Keratinocyte (primary cell): Measurements from ENCODE around the gene FAM219B.

ENCODE experiments used
- EZH2 ChIP-seq: IDR thresholded peaks from one replicate; pipeline ENCODE4 v1.6.1; 2012; ENCODE audit warnings: inconsistent platforms, mild to moderate bottlenecking, low read length, moderate library complexity
- TF ChIP-seq, protein P1 (sequence below), 3 experiments: IDR thresholded peaks in 1 of 3; conservative IDR thresholded peaks in 1 of 3; optimal IDR thresholded peaks in 1 of 3; 2 replicates in 2 of 3; 3 replicates in 1 of 3; pipeline versions ENCODE3 to v1.5.1; 2011; ENCODE audit warnings: low read length in 3 of 3, mild to moderate bottlenecking in 3 of 3, moderate library complexity in 2 of 3, control low read depth in 1 of 3, inconsistent platforms in 1 of 3; ENCODE audit not compliant: insufficient read depth in 2 of 3; ENCODE audit errors: extremely low read depth in 1 of 3

DNA sequence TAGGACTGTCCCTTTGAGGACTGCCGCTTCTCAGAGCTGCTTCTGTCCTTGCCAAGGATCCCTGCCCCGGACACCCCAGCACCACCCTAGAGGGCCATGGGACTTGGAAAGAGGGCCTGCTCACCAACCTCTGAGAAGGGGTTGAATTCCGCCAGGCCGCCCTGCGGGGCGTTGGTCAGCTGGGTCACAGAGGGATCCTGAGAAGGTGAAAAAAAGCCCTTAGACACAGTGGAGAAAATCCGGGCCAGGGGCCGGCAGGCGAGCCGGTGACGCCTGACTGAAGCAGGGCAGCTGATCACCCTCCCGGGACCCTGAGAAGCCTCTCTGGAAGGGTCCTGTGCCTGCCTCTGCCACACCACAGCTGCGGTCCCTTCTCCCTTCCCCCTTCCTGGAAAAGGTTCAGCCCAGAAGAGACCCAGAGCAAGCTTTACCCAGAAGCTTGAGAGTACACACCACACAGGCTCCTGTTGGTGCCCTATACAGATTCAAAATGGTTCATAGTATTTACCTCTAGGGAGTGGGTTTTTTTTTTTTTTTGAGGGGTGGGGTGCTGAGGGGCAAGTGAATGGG is 52.1 kb downstream of the FAM219B start:
- TF ChIP-seq, protein P1, sequence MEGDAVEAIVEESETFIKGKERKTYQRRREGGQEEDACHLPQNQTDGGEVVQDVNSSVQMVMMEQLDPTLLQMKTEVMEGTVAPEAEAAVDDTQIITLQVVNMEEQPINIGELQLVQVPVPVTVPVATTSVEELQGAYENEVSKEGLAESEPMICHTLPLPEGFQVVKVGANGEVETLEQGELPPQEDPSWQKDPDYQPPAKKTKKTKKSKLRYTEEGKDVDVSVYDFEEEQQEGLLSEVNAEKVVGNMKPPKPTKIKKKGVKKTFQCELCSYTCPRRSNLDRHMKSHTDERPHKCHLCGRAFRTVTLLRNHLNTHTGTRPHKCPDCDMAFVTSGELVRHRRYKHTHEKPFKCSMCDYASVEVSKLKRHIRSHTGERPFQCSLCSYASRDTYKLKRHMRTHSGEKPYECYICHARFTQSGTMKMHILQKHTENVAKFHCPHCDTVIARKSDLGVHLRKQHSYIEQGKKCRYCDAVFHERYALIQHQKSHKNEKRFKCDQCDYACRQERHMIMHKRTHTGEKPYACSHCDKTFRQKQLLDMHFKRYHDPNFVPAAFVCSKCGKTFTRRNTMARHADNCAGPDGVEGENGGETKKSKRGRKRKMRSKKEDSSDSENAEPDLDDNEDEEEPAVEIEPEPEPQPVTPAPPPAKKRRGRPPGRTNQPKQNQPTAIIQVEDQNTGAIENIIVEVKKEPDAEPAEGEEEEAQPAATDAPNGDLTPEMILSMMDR (optimal IDR thresholded peaks at IDR 0.05 in 1 of 3, IDR thresholded peaks at IDR 0.05 in 1 of 3, conservative IDR thresholded peaks at IDR 0.05 in 1 of 3; ENCODE audit: extremely low read depth in 1 of 3, insufficient read depth in 2 of 3, low read length in 3 of 3), result no peak
- TF ChIP-seq EZH2, result no peak
